ENCODE results near the gene PLA2G15.
A peak's percentile ranks its signal among the peaks of the same experiment; 100 is the strongest.

The PLA2G15 gene

GRCh38 chr16:68299571-68300453, 54.6 kb downstream of the PLA2G15 start:
- DNase-seq, result no peak

- DNase-seq, result no peak
Observed at GRCh38 chr16:68300734-68301459, 55.7 kb downstream of the PLA2G15 start.

- DNase-seq, result no peak
Observed at GRCh38 chr16:68306633-68307032, 61.5 kb downstream of the PLA2G15 start.

- DNase-seq, result peak; percentile 27
Observed at GRCh38 chr16:68309799-68310198, 64.6 kb downstream of the PLA2G15 start.

- DNase-seq, result no peak
Observed at GRCh38 chr16:68310437-68310773, 65.2 kb downstream of the PLA2G15 start.

Measured in CD4-positive, alpha-beta T cell treated with Interleukin-6 for 4 hours (primary cell).